SK-N-SH treated with all-trans-retinoic acid at 6 μM for 48 hours (cell line): ENCODE measurements around the gene PCSK5.

Source experiments
- ARNTL ChIP-seq: fragments of 450-650 bp; formaldehyde crosslinking; IDR thresholded peaks from 2 replicates; pipeline ENCODE4 v1.5.0; 2020; ENCODE audit warnings: low read depth, mild to moderate bottlenecking, moderate library complexity, borderline replicate concordance
- CREB5 ChIP-seq: fragments of 250-450 bp; sonication (Bioruptor Pico); IDR thresholded peaks from 2 replicates; pipeline ENCODE4 v1.5.1; 2020; ENCODE audit warnings: low read depth, mild to moderate bottlenecking, moderate library complexity
- CSDC2 ChIP-seq: fragments of 250-450 bp; sonication (Bioruptor Pico); IDR thresholded peaks from 2 replicates; pipeline ENCODE4 v1.5.0; 2020; ENCODE audit warnings: mild to moderate bottlenecking, moderate library complexity
- GLIS3 ChIP-seq: fragments of 250-450 bp; sonication (Bioruptor Pico); IDR thresholded peaks from 2 replicates; pipeline ENCODE4 v1.5.0; 2020; ENCODE audit warnings: mild to moderate bottlenecking, moderate library complexity
- PATZ1 ChIP-seq: fragments of 250-450 bp; sonication (Bioruptor Pico); IDR thresholded peaks from 2 replicates; pipeline ENCODE4 v1.8.0; 2020; ENCODE audit warnings: mild to moderate bottlenecking, moderate library complexity, borderline replicate concordance
- ZC3H10 ChIP-seq: fragments of 250-450 bp; sonication (Bioruptor Pico); IDR thresholded peaks from 2 replicates; pipeline ENCODE4 v1.5.1; 2021; ENCODE audit warnings: mild to moderate bottlenecking, moderate library complexity
- ZFP3 ChIP-seq: fragments of 250-450 bp; sonication (Bioruptor Pico); IDR thresholded peaks from 2 replicates; pipeline ENCODE4 v1.5.0; 2020; ENCODE audit warnings: mild to moderate bottlenecking, moderate library complexity
- ZNF70 ChIP-seq: fragments of 450-650 bp; formaldehyde crosslinking; IDR thresholded peaks from 2 replicates; pipeline ENCODE4 v1.5.0; 2020; ENCODE audit warnings: mild to moderate bottlenecking, moderate library complexity

- no peak for TF ChIP-seq ZFP3 (CRISPR knock-in tag)
- no peak for TF ChIP-seq PATZ1 (CRISPR knock-in tag)
- TF ChIP-seq GLIS3 (CRISPR knock-in tag): no peak
- TF ChIP-seq CREB5: no peak
- no peak for TF ChIP-seq ZNF70 (CRISPR knock-in tag)
- TF ChIP-seq CSDC2: no peak
- no peak for TF ChIP-seq ARNTL
- no peak for TF ChIP-seq ZC3H10 (CRISPR knock-in tag)
These were observed 56.3 kb downstream of the PCSK5 start for GRCh38 chr9:75946766-75947165.
